CD4-positive, alpha-beta T cell (primary cell): ENCODE measurements around the gene CYTH2. TPM values are rescaled to one million over a fixed set of nuclear protein-coding genes. Genes with fewer than 3 reads are reported as not detected.

Source experiments
- ATAC-seq: fragments of 200-7000 bp; cut with Tn5 transposase; one replicate; pipeline ENCODE4 v1.10.0; 2022; ENCODE audit warnings: mild to moderate bottlenecking; ENCODE audit not compliant: poor library complexity
- CTCF ChIA-PET: fragments of 350-600 bp; sonication (Branson Sonifier 250); formaldehyde crosslinking; loops from one replicate; lab custom pipeline; 2021; ENCODE audit warnings: antibody characterized with exemption, inconsistent platforms; lab: Charles Lee
- POLR2A ChIA-PET: fragments of 350-600 bp; sonication (Branson Sonifier 250); formaldehyde crosslinking; loops from one replicate; lab custom pipeline; 2021; ENCODE audit warnings: antibody characterized with exemption, inconsistent platforms; lab: Charles Lee
- DNase-seq, 14 experiments: peaks; one replicate each; pipeline ENCODE4 v3.0.0-alpha.2; 2013 to 2020; ENCODE audit warnings: mixed read lengths in 2 of 14
- H3K27ac ChIP-seq, 2 donors: one replicate each; pipeline versions ENCODE4 v1.5.1 to v1.7.0; 2013; ENCODE audit warnings: low read length in 2 of 2, low read depth in 1 of 2, mild to moderate bottlenecking in 1 of 2
- H3K27me3 ChIP-seq, 2 experiments: 1 replicate in 1 of 2; 2 replicates in 1 of 2; pipeline versions ENCODE4 v1.6.1 to v1.7.0; 2013; ENCODE audit warnings: low read length in 2 of 2, control low read depth in 1 of 2, mild to moderate bottlenecking in 1 of 2, moderate library complexity in 1 of 2; ENCODE audit not compliant: insufficient read depth in 2 of 2, control insufficient read depth in 1 of 2
- H3K36me3 ChIP-seq: one replicate; pipeline ENCODE4 v1.6.1; 2013; ENCODE audit warnings: low read length, control low read depth; ENCODE audit not compliant: insufficient read depth
- H3K4me1 ChIP-seq: one replicate; pipeline ENCODE4 v1.6.1; 2013; ENCODE audit warnings: low read length, control low read depth; ENCODE audit not compliant: insufficient read depth
- H3K4me3 ChIP-seq: one replicate; pipeline ENCODE4 v1.5.1; 2013; ENCODE audit warnings: mild to moderate bottlenecking, low read length, moderate library complexity
- H3K9me3 ChIP-seq, 2 experiments: 1 replicate in 1 of 2; 2 replicates in 1 of 2; pipeline versions ENCODE4 v1.6.1 to v1.7.0; 2013; ENCODE audit warnings: low read length in 2 of 2, mild to moderate bottlenecking in 2 of 2, control low read depth in 1 of 2, moderate library complexity in 1 of 2; ENCODE audit not compliant: control insufficient read depth in 1 of 2, insufficient read depth in 1 of 2
- H3K27ac Mint-ChIP-seq: one replicate; pipeline ENCODE4 v1.8.0; 2020; ENCODE audit warnings: mixed read lengths
- H3K27me3 Mint-ChIP-seq: one replicate; pipeline ENCODE4 v1.8.0; 2021; ENCODE audit warnings: mixed read lengths
- H3K36me3 Mint-ChIP-seq: one replicate; pipeline ENCODE4 v1.8.0; 2021; ENCODE audit warnings: low read depth, mixed read lengths
- H3K4me1 Mint-ChIP-seq: one replicate; pipeline ENCODE4 v1.8.0; 2021; ENCODE audit warnings: low read depth, mixed read lengths
- H3K4me3 Mint-ChIP-seq: one replicate; pipeline ENCODE4 v1.8.0; 2020; ENCODE audit warnings: mild to moderate bottlenecking, mixed read lengths
- H3K9me3 Mint-ChIP-seq: one replicate; pipeline ENCODE4 v1.8.0; 2020; ENCODE audit warnings: mixed read lengths
- intact Hi-C, 2 experiments: fragments of 100-400 bp; cut with DNase I in 1 of 2; cut with micrococcal nuclease in 1 of 2; formaldehyde crosslinking; loops; one replicate each; pipeline versions ENCODE4 v1.15.1 to v1.9.0; 2023 to 2025; cut with DNase I, micrococcal nuclease
- total RNA-seq, 174 experiments: library from RNA in 2 of 174; stranded (reverse) in 2 of 174; gene quantifications; one replicate each; pipeline ENCODE4 v1.2.3 and lab custom pipeline; 2021 to 2026
- TF ChIP-seq, protein P1 (sequence below): fragments of 200-600 bp; IDR thresholded peaks from one replicate; pipeline ENCODE4 v1.8.0; 2022; ENCODE audit warnings: antibody characterized with exemption, mild to moderate bottlenecking

Gene CYTH2
- total RNA-seq, 2 experiments from 2014 or later = 23.4 to 25.3 TPM

GRCh38 chr19:48448563-48448962 lies 20.6 kb upstream of the CYTH2 start:
- Histone ChIP-seq H3K4me1 (peaks cover 29% of the 10 kb centered on the region), H3K36me3 (peaks cover 50% of the 10 kb centered on the region), H3K9me3 (no peaks in the 10 kb centered on the region), H3K27me3 (peaks cover 4 to 10% of the 10 kb centered on the region in 2 experiments), H3K27ac (no peak overlapping the region), H3K4me3 (no peak overlapping the region)
- TF ChIP-seq, protein P1, sequence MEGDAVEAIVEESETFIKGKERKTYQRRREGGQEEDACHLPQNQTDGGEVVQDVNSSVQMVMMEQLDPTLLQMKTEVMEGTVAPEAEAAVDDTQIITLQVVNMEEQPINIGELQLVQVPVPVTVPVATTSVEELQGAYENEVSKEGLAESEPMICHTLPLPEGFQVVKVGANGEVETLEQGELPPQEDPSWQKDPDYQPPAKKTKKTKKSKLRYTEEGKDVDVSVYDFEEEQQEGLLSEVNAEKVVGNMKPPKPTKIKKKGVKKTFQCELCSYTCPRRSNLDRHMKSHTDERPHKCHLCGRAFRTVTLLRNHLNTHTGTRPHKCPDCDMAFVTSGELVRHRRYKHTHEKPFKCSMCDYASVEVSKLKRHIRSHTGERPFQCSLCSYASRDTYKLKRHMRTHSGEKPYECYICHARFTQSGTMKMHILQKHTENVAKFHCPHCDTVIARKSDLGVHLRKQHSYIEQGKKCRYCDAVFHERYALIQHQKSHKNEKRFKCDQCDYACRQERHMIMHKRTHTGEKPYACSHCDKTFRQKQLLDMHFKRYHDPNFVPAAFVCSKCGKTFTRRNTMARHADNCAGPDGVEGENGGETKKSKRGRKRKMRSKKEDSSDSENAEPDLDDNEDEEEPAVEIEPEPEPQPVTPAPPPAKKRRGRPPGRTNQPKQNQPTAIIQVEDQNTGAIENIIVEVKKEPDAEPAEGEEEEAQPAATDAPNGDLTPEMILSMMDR = no peak
- intact Hi-C loops = no loop called here
- Mint-ChIP-seq H3K9me3 (no peaks in the 10 kb centered on the region), H3K4me1 (peaks cover 25% of the 10 kb centered on the region), H3K36me3 (peaks cover 67% of the 10 kb centered on the region), H3K4me3 (no peak overlapping the region), H3K27ac (no peak overlapping the region), H3K27me3 (peaks cover 16% of the 10 kb centered on the region)
- ATAC-seq = no peak
- ChIA-PET POLR2A (no interaction called here), CTCF (interaction anchor here (1.4 kb wide), 1 partner anchor 41 kb away, joined by 5 read pairs; no protein-coding TSS in a partner anchor)
- DNase-seq = no peak

DNA sequence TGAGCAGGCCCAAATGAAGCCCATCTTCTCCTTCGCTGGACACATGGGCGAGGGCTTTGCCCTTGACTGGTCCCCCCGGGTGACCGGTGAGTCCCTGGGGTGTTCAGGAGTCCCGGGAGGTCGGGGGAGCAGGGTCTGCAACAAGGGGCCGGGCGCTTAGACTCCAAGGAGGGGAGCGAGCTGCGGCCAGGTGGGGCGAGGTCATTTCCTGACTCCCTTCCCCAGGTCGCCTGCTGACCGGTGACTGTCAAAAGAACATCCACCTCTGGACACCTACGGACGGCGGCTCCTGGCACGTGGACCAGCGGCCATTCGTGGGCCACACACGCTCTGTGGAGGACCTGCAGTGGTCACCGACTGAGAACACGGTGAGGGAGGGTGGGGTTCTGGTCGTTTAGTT lies 18.7 kb upstream of the CYTH2 start:
- TF ChIP-seq, protein P1 = no peak
- Mint-ChIP-seq H3K36me3 (peaks cover 79% of the 10 kb centered on the region), H3K4me3 (no peak overlapping the region), H3K27me3 (peaks cover 2% of the 10 kb centered on the region), H3K9me3 (no peaks in the 10 kb centered on the region), H3K27ac (no peak overlapping the region), H3K4me1 (peaks cover 16% of the 10 kb centered on the region)
- intact Hi-C loops = no loop called here
- no peak overlapping the region for H3K27ac ChIP-seq
- ATAC-seq (no peak), DNase-seq (peak in 1 of 14 experiments; percentile 29)
- ChIA-PET CTCF (no interaction called here), POLR2A (no interaction called here)
- peaks cover 66% of the 10 kb centered on the region for H3K36me3 ChIP-seq
- no peaks in the 10 kb centered on the region for H3K27me3 ChIP-seq
- H3K9me3 ChIP-seq = no peaks in the 10 kb centered on the region
- H3K4me3 ChIP-seq = no peak overlapping the region
- peaks cover 11% of the 10 kb centered on the region for H3K4me1 ChIP-seq

- H3K4me3 Mint-ChIP-seq = no peak overlapping the region
- peaks cover 75% of the 10 kb centered on the region for H3K36me3 Mint-ChIP-seq
- no peak overlapping the region for H3K27ac Mint-ChIP-seq
- H3K4me1 Mint-ChIP-seq = peaks cover 12% of the 10 kb centered on the region
- ATAC-seq (no peak), DNase-seq (no peak)
- TF ChIP-seq, protein P1 = no peak
- Histone ChIP-seq H3K36me3 (peaks cover 70% of the 10 kb centered on the region), H3K4me1 (peaks cover 10% of the 10 kb centered on the region), H3K9me3 (no peaks in the 10 kb centered on the region), H3K27ac (no peak overlapping the region), H3K4me3 (no peak overlapping the region), H3K27me3 (no peaks in the 10 kb centered on the region)
- POLR2A ChIA-PET = no interaction called here
- no peaks in the 10 kb centered on the region for H3K27me3 Mint-ChIP-seq
- CTCF ChIA-PET = no interaction called here
- intact Hi-C loops = no loop called here
- H3K9me3 Mint-ChIP-seq = no peaks in the 10 kb centered on the region
These were observed 18.3 kb upstream of the CYTH2 start for GRCh38 chr19:48450863-48451262.
